CD1c-positive myeloid dendritic cell (primary cell): ENCODE results near the gene ARHGAP26.
"Not testable (repeated sequence)": the region's sequence is repeated elsewhere in the genome, so short reads cannot be mapped to it uniquely, and the experiment has no call there.

Experiments
- DNase-seq: peaks from one replicate; pipeline ENCODE4 v3.0.0-alpha.2; 2016; ENCODE audit errors: extremely low spot score

The ARHGAP26 gene

GRCh38 chr5:142931896-142932686 lies 161.9 kb downstream of the ARHGAP26 start:
- DNase-seq, result no peak

GRCh38 chr5:142934051-142934762 lies 164.0 kb downstream of the ARHGAP26 start:
- no peak for DNase-seq

GRCh38 chr5:142935014-142935413 lies 164.8 kb downstream of the ARHGAP26 start:
- peak; percentile 62 for DNase-seq

DNA sequence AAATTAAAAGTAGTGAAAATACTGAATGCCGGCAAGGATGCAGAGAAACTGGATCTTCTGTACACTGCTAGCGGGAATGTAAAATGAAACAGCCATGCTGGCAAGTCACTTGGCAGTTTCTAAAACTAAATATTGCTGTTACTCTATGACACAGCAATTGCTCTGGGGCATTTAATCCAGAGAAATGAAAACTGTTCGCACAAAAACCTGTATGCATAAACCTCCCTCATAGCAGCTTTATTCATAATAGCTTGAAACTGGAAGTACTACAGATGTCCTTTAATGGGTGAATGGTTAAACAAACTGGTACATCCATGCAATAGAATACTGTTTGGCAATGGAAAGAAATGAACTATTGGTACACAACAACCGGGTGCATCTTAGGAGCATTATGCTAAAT lies 167.2 kb downstream of the ARHGAP26 start:
- DNase-seq, result no peak

- DNase-seq, result no peak
These were observed 168.2 kb downstream of the ARHGAP26 start for GRCh38 chr5:142938266-142938880.

DNA sequence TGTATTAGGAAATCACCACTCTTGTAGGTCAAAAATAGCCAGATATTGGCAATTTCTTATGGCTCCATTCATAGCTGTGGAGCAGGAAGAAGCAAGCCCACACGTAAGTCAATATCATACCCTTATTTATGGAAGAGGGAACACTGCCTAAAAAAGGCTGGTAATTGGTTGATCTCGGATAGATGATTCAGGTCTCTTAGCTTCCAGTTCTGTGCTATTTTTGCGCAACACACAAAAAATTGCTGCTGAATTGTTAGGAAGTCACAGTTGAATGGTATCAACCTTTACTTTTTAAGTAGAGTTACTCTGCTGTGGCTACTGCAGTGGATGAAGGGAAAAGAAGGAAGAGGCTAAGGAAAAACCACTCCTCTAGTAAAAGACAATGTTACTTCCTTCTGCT lies 168.8 kb downstream of the ARHGAP26 start:
- DNase-seq, result no peak

GRCh38 chr5:142939884-142940283 lies 169.7 kb downstream of the ARHGAP26 start:
- DNase-seq, result no peak

GRCh38 chr5:142941245-142941644 lies 171.1 kb downstream of the ARHGAP26 start:
- no peak for DNase-seq

- DNase-seq, result no peak
These were observed 172.7 kb downstream of the ARHGAP26 start for GRCh38 chr5:142942901-142943300.

DNA sequence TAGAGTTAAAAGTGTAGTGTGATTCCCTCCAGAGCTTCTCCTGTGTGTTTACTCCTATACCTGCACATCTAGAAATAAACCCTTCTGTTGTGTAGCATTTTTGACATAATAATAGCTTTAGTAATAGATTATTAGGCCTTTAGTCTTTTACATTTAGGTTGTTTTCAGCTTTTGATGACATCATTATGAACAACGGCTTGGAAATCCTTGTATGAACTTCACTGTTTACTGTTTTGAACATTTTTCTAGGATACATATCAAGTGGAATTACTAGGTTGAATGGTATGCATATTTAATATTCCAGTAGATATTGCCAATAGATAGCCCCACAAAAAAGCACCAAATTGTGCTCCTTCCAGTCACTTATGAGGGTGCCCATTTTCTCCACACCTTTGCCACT lies 174.0 kb downstream of the ARHGAP26 start:
- no peak for DNase-seq

DNA sequence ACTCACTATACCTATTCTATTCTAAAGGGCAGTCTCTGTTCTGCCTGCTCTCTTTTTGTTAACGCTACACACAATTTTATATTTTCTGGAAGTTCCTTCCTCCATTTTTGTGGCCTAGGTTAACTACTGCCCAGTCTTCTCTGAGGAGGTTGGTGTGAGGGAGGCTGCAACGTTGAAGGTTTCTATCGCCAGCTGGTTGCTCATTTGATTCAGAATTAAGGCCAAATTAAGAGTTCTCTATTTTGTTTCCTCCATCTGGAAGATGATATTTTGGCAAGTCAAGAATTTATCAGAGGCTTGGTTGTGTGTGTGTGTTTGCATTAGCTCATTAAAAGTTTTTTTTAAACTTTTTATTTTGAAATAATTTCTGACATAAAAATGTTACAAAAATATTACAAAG lies 175.1 kb downstream of the ARHGAP26 start:
- no peak for DNase-seq

DNA sequence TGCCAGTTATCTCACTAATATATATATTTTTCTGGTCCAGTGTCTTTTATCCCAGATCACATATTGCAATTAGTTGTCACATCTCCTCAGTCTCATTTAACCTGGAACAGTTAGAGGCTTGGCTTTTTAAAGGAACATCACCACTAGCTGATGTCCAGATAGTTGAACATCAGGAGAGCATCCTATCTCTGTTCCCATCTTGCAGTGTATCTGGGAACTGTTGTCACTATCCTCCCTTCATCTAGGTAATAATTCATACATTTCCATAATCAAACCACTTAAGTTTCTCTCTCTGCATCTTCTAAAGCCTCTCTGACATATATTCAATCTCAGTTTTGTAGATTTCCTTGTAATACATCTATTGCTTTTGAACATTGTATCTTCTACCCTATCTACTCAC lies 175.7 kb downstream of the ARHGAP26 start:
- DNase-seq, result no peak

DNA sequence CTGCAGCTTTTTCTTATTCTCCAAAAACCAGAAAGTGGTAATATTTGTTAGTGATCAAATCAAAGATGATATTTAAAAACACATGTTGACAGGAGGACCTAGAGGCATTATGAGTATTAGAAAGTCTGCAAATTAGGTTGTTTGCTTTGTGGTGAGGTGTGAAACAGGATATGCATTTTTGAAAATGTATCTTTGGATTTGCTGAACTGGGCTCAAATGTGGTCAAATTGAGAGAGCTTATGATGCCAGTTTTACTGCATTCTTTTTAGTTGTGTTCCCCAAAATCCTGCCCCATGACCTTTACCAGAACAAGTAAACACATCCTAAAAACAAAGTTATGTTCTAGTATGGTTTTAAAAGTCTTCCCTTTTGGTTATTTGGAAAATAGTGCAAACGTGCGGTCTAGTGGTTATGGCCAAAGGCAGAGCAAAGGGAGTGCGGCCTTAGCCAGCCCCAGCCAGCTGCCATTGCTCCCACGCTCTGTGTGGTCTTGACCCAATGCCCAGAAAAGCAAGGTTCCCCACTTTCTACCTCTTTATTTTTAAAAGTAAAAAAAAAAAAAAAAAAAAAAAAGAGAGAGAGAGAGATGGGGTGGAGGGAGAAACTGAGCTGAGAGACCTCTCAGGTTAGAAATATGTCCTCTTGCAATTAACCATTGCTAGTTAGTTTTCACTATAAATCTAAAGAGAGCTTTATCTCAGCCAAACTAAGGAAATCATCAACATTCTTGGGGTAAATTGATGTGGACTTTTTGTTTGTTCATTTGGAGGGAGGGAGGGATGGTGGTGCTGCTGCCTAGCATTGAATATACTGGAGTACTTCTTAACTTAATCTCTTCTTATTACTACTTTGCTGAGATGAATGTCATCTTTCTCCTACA lies 176.6 kb downstream of the ARHGAP26 start:
- no peak for DNase-seq

DNA sequence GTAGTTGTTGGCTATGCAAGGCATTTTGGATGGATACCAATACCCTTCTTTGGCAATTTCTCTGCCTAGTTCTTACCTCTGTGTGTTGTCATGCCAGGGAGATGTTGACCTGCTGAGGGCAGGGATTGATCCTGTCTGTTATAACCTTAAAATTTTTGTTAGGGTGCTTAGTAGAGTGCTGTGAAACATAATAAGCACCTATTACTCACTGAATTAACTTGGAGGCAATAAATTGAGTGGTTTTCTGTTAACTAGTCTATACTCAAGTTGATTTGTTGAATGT lies 177.2 kb downstream of the ARHGAP26 start:
- no peak for DNase-seq

GRCh38 chr5:142952229-142952628 lies 182.1 kb downstream of the ARHGAP26 start:
- no peak for DNase-seq

DNA sequence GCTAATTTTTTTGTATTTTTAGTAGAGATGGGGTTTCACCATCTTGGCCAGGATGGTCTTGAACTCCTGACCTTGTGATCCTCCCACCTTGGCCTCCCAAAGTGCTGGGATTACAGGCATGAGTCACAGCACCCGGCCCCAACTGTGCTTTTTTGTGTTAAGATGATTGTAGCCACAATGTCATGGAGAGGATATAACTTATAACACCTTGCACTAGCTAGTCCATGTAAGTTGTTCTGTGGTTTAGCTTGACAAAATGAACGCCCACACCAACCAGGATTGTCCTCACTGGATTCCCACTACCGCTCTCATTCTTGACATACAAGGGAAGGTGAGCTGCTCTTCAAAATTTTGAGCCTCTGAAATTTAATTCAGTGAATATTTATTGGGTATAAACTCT lies 182.7 kb downstream of the ARHGAP26 start:
- DNase-seq, result not testable (repeated sequence)

GRCh38 chr5:142954455-142954854 lies 184.3 kb downstream of the ARHGAP26 start:
- DNase-seq, result no peak

- DNase-seq, result no peak
These were observed 185.5 kb downstream of the ARHGAP26 start for GRCh38 chr5:142955628-142956027.

DNA sequence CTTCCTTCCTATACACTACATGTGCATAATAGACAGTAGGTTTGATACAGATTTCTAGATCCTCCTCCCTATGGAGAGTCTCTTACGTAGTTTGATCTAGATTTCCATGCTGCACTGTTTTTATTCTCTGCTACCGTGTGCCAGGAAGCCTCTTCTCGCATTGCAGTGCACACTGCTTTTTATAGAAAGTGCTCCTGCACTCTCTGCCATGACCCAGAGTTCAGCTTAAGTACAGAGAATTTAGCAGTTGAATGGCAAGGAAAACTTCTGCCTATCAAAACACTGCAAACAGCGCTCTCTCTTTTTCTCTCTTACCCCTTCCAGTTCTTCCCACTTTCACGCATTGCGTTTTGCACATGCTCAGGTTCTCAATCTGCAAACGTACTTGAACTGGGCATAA lies 187.4 kb downstream of the ARHGAP26 start:
- DNase-seq, result no peak

GRCh38 chr5:142958944-142959682 lies 188.9 kb downstream of the ARHGAP26 start:
- DNase-seq, result no peak
